Spleen (tissue), 11 donors: ENCODE measurements around the gene ANKRD13B. TPM values are rescaled to one million over a fixed set of nuclear protein-coding genes. Genes with fewer than 3 reads are reported as not detected.

Experiments
- DNase-seq: peaks from one replicate; pipeline ENCODE4 v3.0.0-alpha.2; 2020
- H3K27ac ChIP-seq, 8 donors: fragments of 200-600 bp; sonication (generic) in 7 of 8; 1 replicate in 4 of 8; 2 replicates in 4 of 8; pipeline versions ENCODE4 v1.5.0 to v1.8.0; 2016 to 2021; ENCODE audit warnings: inconsistent platforms in 4 of 8, mild to moderate bottlenecking in 4 of 8, moderate library complexity in 1 of 8
- H3K27me3 ChIP-seq, 7 donors: fragments of 200-600 bp; sonication (generic) in 6 of 7; replicated peaks in 1 of 7; 1 replicate in 4 of 7; 2 replicates in 3 of 7; pipeline versions ENCODE4 v1.5.0 to v1.8.0; 2016 to 2021; ENCODE audit warnings: inconsistent platforms in 3 of 7, mild to moderate bottlenecking in 1 of 7
- H3K36me3 ChIP-seq, 6 donors: fragments of 200-600 bp; sonication (generic) in 5 of 6; 1 replicate in 4 of 6; 2 replicates in 2 of 6; pipeline versions ENCODE4 v1.5.0 to v1.8.0; 2016 to 2021; ENCODE audit warnings: inconsistent platforms in 2 of 6
- H3K4me1 ChIP-seq, 6 donors: fragments of 200-600 bp; sonication (generic) in 5 of 6; 1 replicate in 3 of 6; 2 replicates in 3 of 6; pipeline versions ENCODE4 v1.5.0 to v1.8.0; 2016 to 2021; ENCODE audit warnings: inconsistent platforms in 3 of 6
- H3K4me3 ChIP-seq, 8 donors: fragments of 200-600 bp; sonication (generic) in 7 of 8; 1 replicate in 4 of 8; 2 replicates in 4 of 8; pipeline versions ENCODE4 v1.5.0 to v1.8.0; 2016 to 2021; ENCODE audit warnings: inconsistent platforms in 4 of 8, mild to moderate bottlenecking in 4 of 8, moderate library complexity in 2 of 8
- H3K9me3 ChIP-seq, 8 donors: fragments of 200-600 bp; sonication (generic) in 7 of 8; 1 replicate in 4 of 8; 2 replicates in 4 of 8; pipeline versions ENCODE4 v1.5.0 to v1.8.0; 2016 to 2021; ENCODE audit warnings: inconsistent platforms in 4 of 8
- CTCF ChIP-seq, 11 experiments: fragments of 200-600 bp in 7 of 11; fragments of 450-650 bp in 4 of 11; sonication (generic) in 4 of 11; IDR thresholded peaks in 8 of 11; conservative IDR thresholded peaks in 3 of 11; 1 replicate in 7 of 11; 2 replicates in 4 of 11; pipeline versions ENCODE4 v1.4.0 to v1.8.0; 2016 to 2021; ENCODE audit warnings: antibody characterized with exemption in 11 of 11, inconsistent platforms in 4 of 11, mild to moderate bottlenecking in 1 of 11
- POLR2A ChIP-seq, 3 donors: fragments of 450-650 bp; IDR thresholded peaks; one replicate each; pipeline ENCODE4 v1.5.1; 2017; ENCODE audit warnings: antibody characterized with exemption in 3 of 3, mild to moderate bottlenecking in 1 of 3
- POLR2AphosphoS5 ChIP-seq, 3 donors: sonication (generic); formaldehyde crosslinking; IDR thresholded peaks; one replicate each; pipeline ENCODE4 v1.5.1; 2017; ENCODE audit warnings: antibody characterized with exemption in 3 of 3
- WGBS, 5 donors: extraction: QIAGEN DNeasy Blood & Tissue Kit in 3 of 5; methylation state at CpG; one replicate each; pipeline versions ENCODE4 v1.1.5 to v1.1.7; 2013 to 2018; 5-methylcytosine and 5-hydroxymethylcytosine counted together
- intact Hi-C: fragments of 100-400 bp; cut with DNase I; formaldehyde crosslinking; loops from one replicate; pipeline ENCODE4 v1.15.0; 2023; ENCODE audit warnings: low total_unique reads
- polyA plus RNA-seq, 3 donors: library from polyadenylated mRNA; stranded (reverse); fragments of 200-250 nt; gene quantifications; one replicate each; pipeline ENCODE4 v1.2.1, GENCODE V29; 2013
- total RNA-seq, 7 donors: library from RNA; depleted of rRNA in 3 of 7; stranded (reverse); fragments of >200 nt in 3 of 7; fragmentation: NEBNext Ultra II Directional in 4 of 7; extraction: Animal tissue kit (Norgen Biotek cat#: 25700) in 4 of 7; gene quantifications; one replicate each; pipeline versions ENCODE4 v1.1.0 to v1.2.1, GENCODE V29; 2016 to 2021
- donor health status: healthy with polysubstance abuse.
- donor health status: DM: no; HTN: no; CAD: no; lungs with moderate emphysema.
- donor health status: DM: no; HTN: no; CAD: no.
- donor health status: Bipolar disorder and iron deficiency.
- donor health status: healthy.
- donor health status: DM: no; HTN: no; CAD: no.
- donor health status: DM: yes; HTN: yes; CAD: no.

ANKRD13B gene
- total and polyA plus RNA-seq, 10 donors = 0.85 to 5.5 (median 2.5) TPM

- 77 to 91% (median 84%) methylated on average over 4 to 6 of the region's 6 CpGs for WGBS, 5 donors
- H3K4me1 ChIP-seq = peaks cover 67 to 90% (median 81%) of the 10 kb centered on the region in 6 donors
- TF ChIP-seq CTCF (IDR thresholded peaks at IDR 0.05 in 8 of 11, conservative IDR thresholded peaks at IDR 0.05 in 3 of 11) (no peak), POLR2AphosphoS5 (IDR thresholded peaks at IDR 0.05) (no peak), POLR2A (IDR thresholded peaks at IDR 0.05) (no peak)
- H3K36me3 ChIP-seq = peaks cover 0 to 10% (median 5%) of the 10 kb centered on the region in 6 donors
- intact Hi-C loops = no loop called here
- H3K27me3 ChIP-seq = peaks cover 0 to 14% (median 0%) of the 10 kb centered on the region in 7 donors
- H3K9me3 ChIP-seq = no peaks in the 10 kb centered on the region
- H3K4me3 ChIP-seq = peak overlapping the region in 3 of 8 donors; percentile 82 to 95 (median 89)
- H3K27ac ChIP-seq = peak overlapping the region in 4 of 8 donors; percentile 81 to 88 (median 85)
- DNase-seq = no peak
These were observed 5.3 kb upstream of the ANKRD13B start for GRCh38 chr17:29587591-29587990.

- Histone ChIP-seq H3K27me3 (peaks cover 0 to 19% (median 0%) of the 10 kb centered on the region in 7 donors), H3K27ac (peak overlapping the region; percentile 63 to 88 (median 80)), H3K4me3 (peak overlapping the region; percentile 65 to 95 (median 80)), H3K9me3 (no peaks in the 10 kb centered on the region), H3K36me3 (peaks cover 0 to 5% (median 2%) of the 10 kb centered on the region in 6 donors), H3K4me1 (peaks cover 69 to 93% (median 84%) of the 10 kb centered on the region in 6 donors)
- intact Hi-C loops = no loop called here
- 9 to 26% (median 22%) methylated on average over 5 to 8 of the region's 8 CpGs for WGBS, 5 donors
- TF ChIP-seq POLR2A (IDR thresholded peaks at IDR 0.05) (no peak), POLR2AphosphoS5 (IDR thresholded peaks at IDR 0.05) (no peak), CTCF (IDR thresholded peaks at IDR 0.05 in 8 of 11, conservative IDR thresholded peaks at IDR 0.05 in 3 of 11) (no peak)
- DNase-seq = no peak
These were observed 4.8 kb upstream of the ANKRD13B start for GRCh38 chr17:29588017-29588561.

- intact Hi-C loops = no loop called here
- WGBS, 5 donors = 0 to 2% (median 1%) methylated on average over 7 to 72 of the region's 72 CpGs
- H3K27ac ChIP-seq = peak overlapping the region; percentile 63 to 88 (median 80)
- H3K27me3 ChIP-seq = peaks cover 0 to 23% (median 3%) of the 10 kb centered on the region in 7 donors
- H3K9me3 ChIP-seq = no peaks in the 10 kb centered on the region
- peak overlapping the region; percentile 65 to 95 (median 80) for H3K4me3 ChIP-seq
- H3K4me1 ChIP-seq = peaks cover 69 to 90% (median 85%) of the 10 kb centered on the region in 6 donors
- H3K36me3 ChIP-seq = no peaks in the 10 kb centered on the region
- TF ChIP-seq POLR2A (IDR thresholded peaks at IDR 0.05) = no peak
- TF ChIP-seq CTCF (IDR thresholded peaks at IDR 0.05 in 8 of 11, conservative IDR thresholded peaks at IDR 0.05 in 3 of 11) = no peak
- peak; percentile 34 to 70 (median 62) for TF ChIP-seq POLR2AphosphoS5 (IDR thresholded peaks at IDR 0.05)
- DNase-seq = peak; percentile 90
These were observed 4.1 kb upstream of the ANKRD13B start for GRCh38 chr17:29588562-29589411.
